BLaER1 treated with 17β-estradiol and CSF1 and Interleukin-3, amounts not matched to agents 10 nM and 100 nM (cell line): ENCODE measurements around the gene NEB.

Experiments used
- H3K27ac ChIP-seq, 11 experiments: shearing (Covaris generic); formaldehyde crosslinking; 2 replicates each; pipeline ENCODE4 v1.8.1; 2022
- H3K27me3 ChIP-seq, 11 experiments: shearing (Covaris generic); formaldehyde crosslinking; 2 replicates each; pipeline ENCODE4 v1.8.1; 2022
- H3K36me3 ChIP-seq, 11 experiments: shearing (Covaris generic); formaldehyde crosslinking; 2 replicates each; pipeline ENCODE4 v1.8.1; 2022
- H3K4me1 ChIP-seq, 10 experiments: shearing (Covaris generic); formaldehyde crosslinking; 2 replicates each; pipeline ENCODE4 v1.8.1; 2022
- H3K4me2 ChIP-seq, 11 experiments: shearing (Covaris generic); formaldehyde crosslinking; 2 replicates each; pipeline ENCODE4 v1.8.1; 2022
- H3K4me3 ChIP-seq, 10 experiments: shearing (Covaris generic); formaldehyde crosslinking; 2 replicates each; pipeline ENCODE4 v1.8.1; 2022
- H3K9ac ChIP-seq, 11 experiments: shearing (Covaris generic); formaldehyde crosslinking; 2 replicates each; pipeline ENCODE4 v1.8.1; 2022
- H3K9me3 ChIP-seq, 11 experiments: shearing (Covaris generic); formaldehyde crosslinking; replicated peaks in 1 of 11; 2 replicates each; pipeline ENCODE4 v1.8.1; 2022
- H4K20me1 ChIP-seq, 11 experiments: shearing (Covaris generic); formaldehyde crosslinking; 2 replicates each; pipeline ENCODE4 v1.8.1; 2022
- Cebpa-rat ChIP-seq, 11 experiments: shearing (Covaris generic); IDR thresholded peaks; 2 replicates each; pipeline ENCODE4 v1.8.1; 2022

NEB gene

GRCh38 chr2:151695778-151696177 is 38.5 kb downstream of the NEB start:
- no peak overlapping the region for H3K9ac ChIP-seq
- H3K4me1 ChIP-seq = no peaks in the 10 kb centered on the region

GRCh38 chr2:151691631-151692030 is 42.6 kb downstream of the NEB start:
- Histone ChIP-seq H3K36me3 (no peaks in the 10 kb centered on the region), H4K20me1 (no peaks in the 10 kb centered on the region), H3K4me3 (no peak overlapping the region), H3K27me3 (no peaks in the 10 kb centered on the region), H3K4me1 (no peaks in the 10 kb centered on the region), H3K4me2 (no peak overlapping the region), H3K27ac (no peak overlapping the region), H3K9me3 (no peaks in the 10 kb centered on the region), H3K9ac (no peak overlapping the region)
- TF ChIP-seq Cebpa-rat (IDR thresholded peaks at IDR 0.05) = no peak

More at GRCh38 chr2:151695778-151696177, 38.5 kb downstream of the NEB start:
- Histone ChIP-seq H3K9me3 (no peaks in the 10 kb centered on the region), H3K4me3 (no peak overlapping the region), H4K20me1 (no peaks in the 10 kb centered on the region), H3K36me3 (no peaks in the 10 kb centered on the region), H3K27me3 (no peaks in the 10 kb centered on the region), H3K4me2 (no peak overlapping the region), H3K27ac (no peak overlapping the region)
- TF ChIP-seq Cebpa-rat (IDR thresholded peaks at IDR 0.05) = no peak

- Histone ChIP-seq H3K9ac (no peak overlapping the region), H4K20me1 (no peaks in the 10 kb centered on the region), H3K4me3 (no peak overlapping the region), H3K9me3 (no peaks in the 10 kb centered on the region), H3K36me3 (no peaks in the 10 kb centered on the region), H3K27ac (no peak overlapping the region), H3K4me1 (no peaks in the 10 kb centered on the region), H3K27me3 (no peaks in the 10 kb centered on the region), H3K4me2 (no peak overlapping the region)
- TF ChIP-seq Cebpa-rat (IDR thresholded peaks at IDR 0.05) = no peak
Observed at GRCh38 chr2:151688719-151689118, 45.6 kb downstream of the NEB start.

GRCh38 chr2:151682459-151683003 is 51.7 kb downstream of the NEB start:
- Histone ChIP-seq H3K27me3 (no peaks in the 10 kb centered on the region), H3K4me2 (no peak overlapping the region), H3K36me3 (no peaks in the 10 kb centered on the region), H3K9me3 (no peaks in the 10 kb centered on the region), H4K20me1 (no peaks in the 10 kb centered on the region), H3K27ac (no peak overlapping the region), H3K4me1 (no peaks in the 10 kb centered on the region), H3K9ac (no peak overlapping the region), H3K4me3 (no peak overlapping the region)
- TF ChIP-seq Cebpa-rat (IDR thresholded peaks at IDR 0.05) = no peak

GRCh38 chr2:151681051-151681450 is 53.2 kb downstream of the NEB start:
- no peaks in the 10 kb centered on the region for H3K27me3 ChIP-seq
- no peak overlapping the region for H3K4me2 ChIP-seq
- no peaks in the 10 kb centered on the region for H3K36me3 ChIP-seq
- TF ChIP-seq Cebpa-rat (IDR thresholded peaks at IDR 0.05) = no peak
- no peaks in the 10 kb centered on the region for H4K20me1 ChIP-seq
- H3K27ac ChIP-seq = no peak overlapping the region
- no peak overlapping the region for H3K9ac ChIP-seq
- H3K4me1 ChIP-seq = no peaks in the 10 kb centered on the region
- H3K4me3 ChIP-seq = no peak overlapping the region
- H3K9me3 ChIP-seq = no peaks in the 10 kb centered on the region

- Histone ChIP-seq H4K20me1 (no peaks in the 10 kb centered on the region), H3K27me3 (no peaks in the 10 kb centered on the region), H3K36me3 (no peaks in the 10 kb centered on the region), H3K4me3 (no peak overlapping the region), H3K9ac (no peak overlapping the region), H3K4me1 (no peaks in the 10 kb centered on the region), H3K9me3 (no peaks in the 10 kb centered on the region), H3K4me2 (no peak overlapping the region), H3K27ac (no peak overlapping the region)
- TF ChIP-seq Cebpa-rat (IDR thresholded peaks at IDR 0.05) = no peak
Observed at GRCh38 chr2:151679994-151680393, 54.3 kb downstream of the NEB start.

- no peak overlapping the region for H3K4me2 ChIP-seq
- H3K4me1 ChIP-seq = no peaks in the 10 kb centered on the region
- H3K9me3 ChIP-seq = no peaks in the 10 kb centered on the region
- H3K4me3 ChIP-seq = no peak overlapping the region
- H3K36me3 ChIP-seq = no peaks in the 10 kb centered on the region
- no peaks in the 10 kb centered on the region for H4K20me1 ChIP-seq
- no peak for TF ChIP-seq Cebpa-rat (IDR thresholded peaks at IDR 0.05)
- H3K27ac ChIP-seq = no peak overlapping the region
- H3K9ac ChIP-seq = no peak overlapping the region
- H3K27me3 ChIP-seq = no peaks in the 10 kb centered on the region
Observed at GRCh38 chr2:151678849-151679248, 55.4 kb downstream of the NEB start.

- Histone ChIP-seq H3K27ac (no peak overlapping the region), H3K4me1 (no peaks in the 10 kb centered on the region), H3K4me2 (no peak overlapping the region), H3K9ac (no peak overlapping the region), H3K9me3 (no peaks in the 10 kb centered on the region), H3K36me3 (no peaks in the 10 kb centered on the region), H4K20me1 (no peaks in the 10 kb centered on the region), H3K4me3 (no peak overlapping the region), H3K27me3 (no peaks in the 10 kb centered on the region)
- TF ChIP-seq Cebpa-rat (IDR thresholded peaks at IDR 0.05) = no peak
Observed at GRCh38 chr2:151673016-151673415, 61.3 kb downstream of the NEB start.

- Histone ChIP-seq H3K9me3 (no peaks in the 10 kb centered on the region), H3K9ac (no peak overlapping the region), H3K4me2 (no peak overlapping the region), H3K27me3 (no peaks in the 10 kb centered on the region), H3K4me3 (no peak overlapping the region), H3K36me3 (no peaks in the 10 kb centered on the region), H3K27ac (no peak overlapping the region), H3K4me1 (no peaks in the 10 kb centered on the region), H4K20me1 (no peaks in the 10 kb centered on the region)
- no peak for TF ChIP-seq Cebpa-rat (IDR thresholded peaks at IDR 0.05)
Observed at GRCh38 chr2:151672277-151672676, 62.0 kb downstream of the NEB start.

GRCh38 chr2:151670846-151671597 is 63.3 kb downstream of the NEB start:
- no peak overlapping the region for H3K4me2 ChIP-seq
- no peaks in the 10 kb centered on the region for H3K27me3 ChIP-seq
- H3K4me3 ChIP-seq = no peak overlapping the region
- TF ChIP-seq Cebpa-rat (IDR thresholded peaks at IDR 0.05) = no peak
- H3K9ac ChIP-seq = no peak overlapping the region
- H4K20me1 ChIP-seq = no peaks in the 10 kb centered on the region
- no peaks in the 10 kb centered on the region for H3K9me3 ChIP-seq
- no peaks in the 10 kb centered on the region for H3K36me3 ChIP-seq
- H3K27ac ChIP-seq = no peak overlapping the region
- no peaks in the 10 kb centered on the region for H3K4me1 ChIP-seq
